NCI-H510A (cell line): ENCODE results near the gene MYMK.

Source experiments
- DNase-seq: peaks from one replicate; lab custom pipeline; 2025; lab: John Stamatoyannopoulos, UW

Gene MYMK

GRCh38 chr9:133485531-133486260 lies 39.1 kb downstream of the MYMK start:
- no peak for DNase-seq

- no peak for DNase-seq
These were observed 39.9 kb downstream of the MYMK start for GRCh38 chr9:133484671-133485437.

GRCh38 chr9:133483611-133484010 lies 41.1 kb downstream of the MYMK start:
- DNase-seq = no peak

- peak; percentile 90 for DNase-seq
These were observed 45.7 kb downstream of the MYMK start, which contains the start of gene SLC2A6 for GRCh38 chr9:133478851-133479711. TSS of gene SLC2A6 (minus strand) at chr9:133479099. CDS start at chr9:133479059, 40 bp downstream.

GRCh38 chr9:133477992-133478850 lies 46.5 kb downstream of the MYMK start:
- DNase-seq = no peak

- DNase-seq = no peak
These were observed 47.3 kb downstream of the MYMK start for GRCh38 chr9:133477461-133477860.

GRCh38 chr9:133476941-133477340 lies 47.8 kb downstream of the MYMK start:
- DNase-seq = no peak

- no peak for DNase-seq
These were observed 48.5 kb downstream of the MYMK start for GRCh38 chr9:133476036-133476931.

GRCh38 chr9:133475292-133476012 lies 49.3 kb downstream of the MYMK start:
- no peak for DNase-seq

GRCh38 chr9:133474853-133475252 lies 49.9 kb downstream of the MYMK start:
- DNase-seq = no peak

- no peak for DNase-seq
These were observed 50.5 kb downstream of the MYMK start for GRCh38 chr9:133474215-133474614.

- DNase-seq = no peak
These were observed 51.0 kb downstream of the MYMK start for GRCh38 chr9:133473743-133474142.

- no peak for DNase-seq
These were observed 51.9 kb downstream of the MYMK start for GRCh38 chr9:133472753-133473378.

GRCh38 chr9:133472277-133472645 lies 52.5 kb downstream of the MYMK start:
- no peak for DNase-seq

- no peak for DNase-seq
These were observed 53.0 kb downstream of the MYMK start for GRCh38 chr9:133471551-133472276.

- no peak for DNase-seq
These were observed 53.8 kb downstream of the MYMK start for GRCh38 chr9:133470988-133471387.

GRCh38 chr9:133470427-133470924 lies 54.3 kb downstream of the MYMK start:
- DNase-seq = no peak

- DNase-seq = no peak
These were observed 55.9 kb downstream of the MYMK start for GRCh38 chr9:133468777-133469421.
